GM10248 (cell line): ENCODE data around the gene AARS2.

ENCODE experiments used
- CTCF ChIA-PET: fragments of 300-600 bp; sonication (Branson Sonifier 250); formaldehyde crosslinking; extraction: SDS; loops from one replicate; lab custom pipeline; 2021; ENCODE audit warnings: antibody characterized with exemption; lab: Yijun Ruan, JAX
- POLR2A ChIA-PET: fragments of 350-650 bp; sonication (Branson Sonifier 250); formaldehyde crosslinking; extraction: SDS; loops from one replicate; lab custom pipeline; 2020; ENCODE audit warnings: antibody characterized with exemption; lab: Yijun Ruan, JAX
- DNase-seq: peaks from one replicate; pipeline ENCODE4 v3.0.0; 2012; ENCODE audit errors: extremely low spot score
- TF ChIP-seq, protein P1 (sequence below): IDR thresholded peaks from 2 replicates; pipeline ENCODE4 v1.5.1; 2012; ENCODE audit warnings: mild to moderate bottlenecking, low read depth; ENCODE audit errors: extremely low read depth, missing control alignments, control extremely low read depth

Gene AARS2

DNA sequence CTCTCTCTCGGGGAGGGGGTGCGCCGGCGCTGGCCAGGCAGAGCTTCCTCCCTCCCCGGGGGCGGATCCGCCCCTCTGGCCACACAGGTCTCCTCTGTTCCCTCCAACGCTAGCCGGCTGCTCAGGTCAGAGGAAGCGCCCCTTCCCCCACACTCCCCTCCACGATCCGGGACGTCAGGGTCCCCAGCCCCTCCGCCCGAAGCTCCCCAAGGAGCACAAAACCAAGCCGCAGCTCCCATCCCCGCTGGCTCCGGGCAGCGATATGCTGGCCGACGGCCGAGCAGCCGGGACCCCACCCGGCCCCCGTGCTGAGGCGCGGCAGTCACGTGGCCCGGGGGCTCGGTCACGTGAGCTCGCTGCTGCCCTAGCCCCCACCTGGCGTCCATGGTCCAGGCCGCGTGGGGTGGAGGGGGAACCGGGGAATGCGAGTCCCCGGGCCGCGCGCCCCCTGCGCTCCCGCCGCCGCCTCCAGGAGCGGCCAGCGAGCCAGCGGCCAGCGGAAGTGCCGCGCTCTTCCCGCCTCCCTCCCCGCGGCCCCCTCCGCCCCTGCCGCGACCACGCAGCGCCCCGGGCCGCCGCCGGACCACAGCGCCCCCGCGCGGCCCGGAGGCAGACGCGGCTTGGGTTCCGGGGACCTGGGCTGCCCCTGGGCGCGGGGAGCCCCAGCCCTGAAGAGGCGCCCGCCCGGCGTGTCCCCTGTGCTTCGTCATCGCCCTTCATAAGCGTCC is 56.0 kb downstream of the AARS2 start, which contains the start of gene SLC35B2:
Gene SLC35B2 (minus strand): TSS at position 504 of the 728 bp plus-strand sequence. CDS start 118 bp downstream, at position 386.
- TF ChIP-seq, protein P1, sequence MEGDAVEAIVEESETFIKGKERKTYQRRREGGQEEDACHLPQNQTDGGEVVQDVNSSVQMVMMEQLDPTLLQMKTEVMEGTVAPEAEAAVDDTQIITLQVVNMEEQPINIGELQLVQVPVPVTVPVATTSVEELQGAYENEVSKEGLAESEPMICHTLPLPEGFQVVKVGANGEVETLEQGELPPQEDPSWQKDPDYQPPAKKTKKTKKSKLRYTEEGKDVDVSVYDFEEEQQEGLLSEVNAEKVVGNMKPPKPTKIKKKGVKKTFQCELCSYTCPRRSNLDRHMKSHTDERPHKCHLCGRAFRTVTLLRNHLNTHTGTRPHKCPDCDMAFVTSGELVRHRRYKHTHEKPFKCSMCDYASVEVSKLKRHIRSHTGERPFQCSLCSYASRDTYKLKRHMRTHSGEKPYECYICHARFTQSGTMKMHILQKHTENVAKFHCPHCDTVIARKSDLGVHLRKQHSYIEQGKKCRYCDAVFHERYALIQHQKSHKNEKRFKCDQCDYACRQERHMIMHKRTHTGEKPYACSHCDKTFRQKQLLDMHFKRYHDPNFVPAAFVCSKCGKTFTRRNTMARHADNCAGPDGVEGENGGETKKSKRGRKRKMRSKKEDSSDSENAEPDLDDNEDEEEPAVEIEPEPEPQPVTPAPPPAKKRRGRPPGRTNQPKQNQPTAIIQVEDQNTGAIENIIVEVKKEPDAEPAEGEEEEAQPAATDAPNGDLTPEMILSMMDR, result peak; percentile 89
- ChIA-PET CTCF (interaction anchor here (0.7 to 1.8 kb wide), 24 partner anchors 9 to 589 kb away, joined by 3 to 12 read pairs (median 4); partner anchors contain the start of gene AARS2), POLR2A (interaction anchor here (0.7 to 3.7 kb wide), 8 partner anchors 10 to 130 kb away, joined by 3 to 56 read pairs (median 4); partner anchors contain the start of genes CDC5L, HSP90AB1 and SLC29A1)
- peak; percentile 79 for DNase-seq

DNA sequence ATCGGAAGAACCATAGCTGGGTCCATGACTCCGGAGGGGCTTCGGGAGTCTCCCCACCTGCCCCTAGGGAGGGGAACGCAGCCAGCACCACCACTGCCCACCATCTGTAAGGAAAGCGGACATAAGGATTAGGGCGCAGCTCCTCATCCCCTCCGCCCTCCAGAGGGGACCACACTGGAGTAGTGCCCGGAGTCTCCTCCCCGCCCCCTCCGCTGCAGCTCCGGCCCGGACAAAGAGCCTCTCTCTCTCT is 56.4 kb downstream of the AARS2 start:
- TF ChIP-seq, protein P1, result no peak
- DNase-seq, result no peak
- CTCF ChIA-PET, result interaction anchor here (0.7 to 1.8 kb wide), 25 partner anchors 8 to 589 kb away, joined by 3 to 12 read pairs (median 4); partner anchors contain the start of gene AARS2
- POLR2A ChIA-PET, result interaction anchor here (0.7 to 3.7 kb wide), 8 partner anchors 10 to 131 kb away, joined by 3 to 56 read pairs (median 4); partner anchors contain the start of genes CDC5L, HSP90AB1 and SLC29A1

DNA sequence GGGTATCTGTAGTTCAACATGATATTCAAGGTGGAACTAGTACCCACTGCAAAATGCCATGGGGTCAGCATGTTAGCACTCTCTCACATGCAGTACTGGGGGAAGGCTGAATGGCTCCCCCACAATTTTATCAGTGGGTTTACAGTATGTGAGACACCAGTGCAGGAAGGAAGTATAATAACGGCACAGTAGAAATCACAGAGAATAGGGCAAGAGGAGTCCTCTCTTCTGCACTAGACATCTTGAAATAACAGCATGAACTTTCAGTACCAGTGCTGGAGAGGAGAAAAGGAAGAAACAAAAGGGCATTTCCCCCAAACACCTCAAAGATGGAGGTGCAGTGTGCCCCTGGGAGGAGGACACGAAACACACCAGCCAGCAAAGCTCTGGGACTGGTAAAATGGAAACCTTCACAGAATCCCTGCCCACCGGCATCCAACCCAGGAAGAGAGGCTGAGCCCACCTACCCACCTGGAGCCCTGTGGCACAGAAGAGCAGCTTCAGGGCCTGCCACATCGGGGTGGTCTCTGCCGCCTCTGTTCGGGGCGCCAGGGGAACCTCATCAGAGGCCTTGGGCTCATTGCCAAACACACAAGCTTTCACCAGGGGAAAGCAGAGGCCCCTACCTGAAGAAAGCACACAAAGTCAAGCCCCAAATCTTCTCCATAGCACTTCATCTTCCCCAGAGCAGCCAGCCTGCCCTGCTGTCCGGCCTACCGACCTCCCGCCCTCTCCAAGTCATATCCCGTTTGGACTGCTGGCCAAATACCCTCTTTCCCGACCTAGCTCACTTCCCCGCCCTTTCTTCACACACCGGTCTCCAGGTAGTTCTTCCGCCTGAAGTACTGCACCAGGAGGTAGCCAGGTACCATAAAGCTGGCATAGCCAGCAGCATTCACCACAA is 57.0 kb downstream of the AARS2 start:
- no peak for DNase-seq
- ChIA-PET CTCF (interaction anchor here (0.7 to 3.0 kb wide), 25 partner anchors 8 to 588 kb away, joined by 3 to 12 read pairs (median 5); partner anchors contain the start of gene AARS2), POLR2A (interaction anchor here (0.7 to 3.7 kb wide), 8 partner anchors 9 to 131 kb away, joined by 3 to 56 read pairs (median 4); partner anchors contain the start of genes CDC5L, HSP90AB1 and SLC29A1)
- TF ChIP-seq, protein P1, result no peak

DNA sequence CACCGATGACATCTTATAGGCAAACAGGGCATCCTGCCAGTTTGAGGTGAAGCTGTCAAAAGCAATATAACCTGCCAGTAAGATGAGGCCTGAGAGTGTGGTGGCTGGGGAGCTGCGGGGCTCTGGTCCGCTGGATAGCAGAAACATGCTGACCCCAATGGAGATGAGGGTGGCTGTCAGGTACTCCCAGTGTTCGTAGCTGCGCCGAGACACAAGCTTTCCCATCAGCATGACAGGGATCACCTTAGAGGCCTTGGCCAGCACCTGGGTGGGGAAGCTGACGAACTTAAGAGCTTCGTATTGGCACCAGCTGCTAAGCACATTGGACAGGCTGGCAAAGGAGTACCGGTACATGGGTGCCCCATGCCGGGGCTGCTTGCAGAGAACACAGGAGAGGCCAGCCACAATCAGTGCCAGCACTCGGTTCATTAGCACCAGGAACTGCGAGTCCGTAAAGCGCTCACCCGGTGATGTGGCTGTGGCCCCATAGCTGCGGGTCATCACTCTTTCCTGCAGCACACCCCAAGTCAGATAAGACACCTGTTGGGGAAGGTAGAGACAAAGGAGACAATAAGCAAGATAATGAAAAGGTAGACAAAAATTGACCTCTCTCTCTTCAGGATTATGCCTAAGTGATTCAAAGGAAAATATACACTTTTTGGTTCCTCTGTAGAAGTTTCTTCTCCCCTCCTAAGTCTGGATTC is 57.9 kb downstream of the AARS2 start:
- CTCF ChIA-PET, result interaction anchor here (1.0 to 3.8 kb wide), 8 partner anchors 7 to 159 kb away, joined by 3 to 16 read pairs (median 9); partner anchors contain the start of gene AARS2
- TF ChIP-seq, protein P1, result no peak
- DNase-seq, result no peak
- POLR2A ChIA-PET, result interaction anchor here (0.6 to 3.7 kb wide), 5 partner anchors 8 to 152 kb away, joined by 3 to 56 read pairs (median 5); partner anchors contain the start of gene HSP90AB1

DNA sequence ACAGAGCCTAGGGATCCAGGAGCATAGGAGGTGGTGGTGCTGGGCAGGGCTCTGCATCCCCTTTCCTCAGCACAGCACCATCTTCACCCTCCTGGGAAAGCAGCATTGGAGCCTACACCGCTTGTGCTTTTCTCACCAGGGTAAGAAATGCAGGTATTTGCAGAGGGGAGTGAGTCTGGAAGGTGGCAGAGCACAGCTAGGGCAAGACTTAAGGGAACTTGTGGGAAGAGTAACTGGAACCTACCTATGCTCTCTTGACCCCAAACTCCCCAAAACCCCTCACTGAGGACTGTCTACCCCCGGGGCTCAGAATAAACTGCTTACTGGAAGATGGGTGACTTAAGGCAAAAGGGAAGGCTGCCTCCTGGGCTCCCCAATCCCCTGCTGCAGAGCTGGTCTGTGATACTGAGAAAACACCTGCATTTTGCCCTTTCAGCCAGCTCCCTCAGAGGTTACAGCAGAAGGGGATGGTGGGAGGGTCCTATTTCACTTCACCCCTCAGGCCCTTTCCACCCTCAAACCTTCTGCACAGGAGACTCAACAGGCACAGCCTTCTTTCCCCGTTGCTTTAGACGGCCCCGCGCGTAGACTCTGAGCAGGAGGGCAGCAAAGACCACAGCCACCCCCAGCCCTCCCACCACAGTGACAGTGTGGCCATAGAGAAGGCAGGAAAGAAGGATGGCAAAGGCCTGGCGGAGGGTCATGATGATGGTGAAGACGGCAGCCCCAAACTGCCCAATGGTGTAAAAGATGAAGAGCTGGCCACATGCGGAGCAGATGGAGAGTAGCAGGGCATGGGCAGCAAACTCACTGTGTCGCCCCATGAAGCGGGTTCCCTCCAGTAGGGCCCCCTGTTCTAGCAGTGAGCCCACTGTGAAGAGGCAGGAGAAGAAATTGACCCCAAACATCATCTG is 58.7 kb downstream of the AARS2 start:
- no peak for DNase-seq
- TF ChIP-seq, protein P1, result no peak
- POLR2A ChIA-PET, result interaction anchor here (0.6 to 3.7 kb wide), 6 partner anchors 8 to 151 kb away, joined by 3 to 56 read pairs (median 6); partner anchors contain the start of gene HSP90AB1
- CTCF ChIA-PET, result interaction anchor here (1.0 to 3.8 kb wide), 12 partner anchors 8 to 158 kb away, joined by 3 to 16 read pairs (median 6); partner anchors contain the start of gene AARS2
